HepG2 (cell line): ENCODE measurements around the gene ARPC5.

Experiments used
- GPN1 ChIP-seq: sonication (generic); formaldehyde crosslinking; IDR thresholded peaks from 2 replicates; pipeline ENCODE4 v1.5.1; 2020; ENCODE audit warnings: missing genetic modification reagents, borderline replicate concordance
- PRDM4 ChIP-seq: sonication (generic); formaldehyde crosslinking; IDR thresholded peaks from 2 replicates; pipeline ENCODE4 v1.9.0; 2021; ENCODE audit warnings: missing genetic modification reagents, borderline replicate concordance
- RBAK ChIP-seq: sonication (generic); formaldehyde crosslinking; IDR thresholded peaks from 2 replicates; pipeline ENCODE4 v1.5.1; 2020; ENCODE audit warnings: mild to moderate bottlenecking, missing genetic modification reagents
- ZNF567 ChIP-seq: sonication (generic); formaldehyde crosslinking; IDR thresholded peaks from 2 replicates; pipeline ENCODE4 v1.8.1; 2023; ENCODE audit warnings: mild to moderate bottlenecking, missing genetic modification reagents, borderline replicate concordance
- ZNF572 ChIP-seq: sonication (generic); formaldehyde crosslinking; IDR thresholded peaks from 2 replicates; pipeline ENCODE4 v1.5.1; 2020; ENCODE audit warnings: mild to moderate bottlenecking, missing genetic modification reagents
- ZNF674 ChIP-seq: sonication (generic); formaldehyde crosslinking; IDR thresholded peaks from 2 replicates; pipeline ENCODE4 v1.5.0; 2020; ENCODE audit warnings: low read depth, mild to moderate bottlenecking, missing genetic modification reagents
- TF ChIP-seq, protein P1 (sequence below): sonication (generic); formaldehyde crosslinking; IDR thresholded peaks from 2 replicates; pipeline ENCODE4 v1.5.1; 2020; ENCODE audit warnings: mild to moderate bottlenecking, missing genetic modification reagents, borderline replicate concordance

DNA sequence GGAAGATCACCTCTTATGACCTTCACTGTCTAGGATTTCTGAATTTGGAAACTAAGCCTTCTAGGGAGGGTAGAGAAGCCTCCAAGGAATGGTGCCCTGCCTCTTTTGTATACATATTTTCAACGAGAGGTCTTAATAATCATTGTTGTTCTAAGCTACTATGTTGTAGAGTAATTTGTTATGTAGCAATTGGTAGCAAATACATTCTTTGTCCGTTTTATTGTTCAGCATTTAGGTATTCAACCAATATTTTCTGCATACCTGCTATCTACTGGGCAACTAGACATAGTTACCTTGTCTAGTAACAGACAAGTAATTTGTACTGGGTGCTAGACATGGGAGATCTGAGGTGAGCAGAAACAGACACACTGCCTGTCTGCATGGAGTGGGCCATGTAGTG, 24.6 kb downstream of the ARPC5 start:
- TF ChIP-seq ZNF674 (CRISPR knock-in tag) (no peak), GPN1 (no peak), ZNF572 (no peak), RBAK (CRISPR knock-in tag) (no peak), PRDM4 (CRISPR knock-in tag) (no peak), ZNF567 (CRISPR knock-in tag) (no peak)
- TF ChIP-seq, protein P1, sequence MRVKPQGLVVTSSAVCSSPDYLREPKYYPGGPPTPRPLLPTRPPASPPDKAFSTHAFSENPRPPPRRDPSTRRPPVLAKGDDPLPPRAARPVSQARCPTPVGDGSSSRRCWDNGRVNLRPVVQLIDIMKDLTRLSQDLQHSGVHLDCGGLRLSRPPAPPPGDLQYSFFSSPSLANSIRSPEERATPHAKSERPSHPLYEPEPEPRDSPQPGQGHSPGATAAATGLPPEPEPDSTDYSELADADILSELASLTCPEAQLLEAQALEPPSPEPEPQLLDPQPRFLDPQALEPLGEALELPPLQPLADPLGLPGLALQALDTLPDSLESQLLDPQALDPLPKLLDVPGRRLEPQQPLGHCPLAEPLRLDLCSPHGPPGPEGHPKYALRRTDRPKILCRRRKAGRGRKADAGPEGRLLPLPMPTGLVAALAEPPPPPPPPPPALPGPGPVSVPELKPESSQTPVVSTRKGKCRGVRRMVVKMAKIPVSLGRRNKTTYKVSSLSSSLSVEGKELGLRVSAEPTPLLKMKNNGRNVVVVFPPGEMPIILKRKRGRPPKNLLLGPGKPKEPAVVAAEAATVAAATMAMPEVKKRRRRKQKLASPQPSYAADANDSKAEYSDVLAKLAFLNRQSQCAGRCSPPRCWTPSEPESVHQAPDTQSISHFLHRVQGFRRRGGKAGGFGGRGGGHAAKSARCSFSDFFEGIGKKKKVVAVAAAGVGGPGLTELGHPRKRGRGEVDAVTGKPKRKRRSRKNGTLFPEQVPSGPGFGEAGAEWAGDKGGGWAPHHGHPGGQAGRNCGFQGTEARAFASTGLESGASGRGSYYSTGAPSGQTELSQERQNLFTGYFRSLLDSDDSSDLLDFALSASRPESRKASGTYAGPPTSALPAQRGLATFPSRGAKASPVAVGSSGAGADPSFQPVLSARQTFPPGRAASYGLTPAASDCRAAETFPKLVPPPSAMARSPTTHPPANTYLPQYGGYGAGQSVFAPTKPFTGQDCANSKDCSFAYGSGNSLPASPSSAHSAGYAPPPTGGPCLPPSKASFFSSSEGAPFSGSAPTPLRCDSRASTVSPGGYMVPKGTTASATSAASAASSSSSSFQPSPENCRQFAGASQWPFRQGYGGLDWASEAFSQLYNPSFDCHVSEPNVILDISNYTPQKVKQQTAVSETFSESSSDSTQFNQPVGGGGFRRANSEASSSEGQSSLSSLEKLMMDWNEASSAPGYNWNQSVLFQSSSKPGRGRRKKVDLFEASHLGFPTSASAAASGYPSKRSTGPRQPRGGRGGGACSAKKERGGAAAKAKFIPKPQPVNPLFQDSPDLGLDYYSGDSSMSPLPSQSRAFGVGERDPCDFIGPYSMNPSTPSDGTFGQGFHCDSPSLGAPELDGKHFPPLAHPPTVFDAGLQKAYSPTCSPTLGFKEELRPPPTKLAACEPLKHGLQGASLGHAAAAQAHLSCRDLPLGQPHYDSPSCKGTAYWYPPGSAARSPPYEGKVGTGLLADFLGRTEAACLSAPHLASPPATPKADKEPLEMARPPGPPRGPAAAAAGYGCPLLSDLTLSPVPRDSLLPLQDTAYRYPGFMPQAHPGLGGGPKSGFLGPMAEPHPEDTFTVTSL (CRISPR knock-in tag) = no peak
